GM12873 (cell line): ENCODE data around the gene HCFC1.

Experiments
- CTCF ChIP-seq: IDR thresholded peaks from 2 replicates; pipeline ENCODE4 v1.5.1; 2012; ENCODE audit warnings: low read depth, mild to moderate bottlenecking, moderate library complexity, low read length, control low read depth; ENCODE audit not compliant: insufficient read depth; ENCODE audit errors: missing control alignments

The HCFC1 gene

GRCh38 chrX:153938226-153938786 is 33.3 kb downstream of the HCFC1 start:
- peak; percentile 33 for TF ChIP-seq CTCF

GRCh38 chrX:153937056-153937455 is 34.6 kb downstream of the HCFC1 start:
- no peak for TF ChIP-seq CTCF

- TF ChIP-seq CTCF, result no peak
These were observed 36.2 kb downstream of the HCFC1 start for GRCh38 chrX:153935326-153935851.

- TF ChIP-seq CTCF, result no peak
These were observed 36.8 kb downstream of the HCFC1 start, which contains the start of gene NAA10 for GRCh38 chrX:153934762-153935325. NAA10 (minus strand) TSS chrX:153935037; CDS start chrX:153934904, 133 bp downstream.

GRCh38 chrX:153934148-153934761 is 37.4 kb downstream of the HCFC1 start:
- no peak for TF ChIP-seq CTCF

- TF ChIP-seq CTCF, result no peak
These were observed 37.9 kb downstream of the HCFC1 start for GRCh38 chrX:153933748-153934147.

- TF ChIP-seq CTCF, result no peak
These were observed 39.2 kb downstream of the HCFC1 start for GRCh38 chrX:153932220-153932915.
